Measurements from ENCODE around the gene SERPINA6.
"Not testable (repeated sequence)": the region's sequence is repeated elsewhere in the genome, so short reads cannot be mapped to it uniquely, and the experiment has no call there.

Gene SERPINA6

DNA sequence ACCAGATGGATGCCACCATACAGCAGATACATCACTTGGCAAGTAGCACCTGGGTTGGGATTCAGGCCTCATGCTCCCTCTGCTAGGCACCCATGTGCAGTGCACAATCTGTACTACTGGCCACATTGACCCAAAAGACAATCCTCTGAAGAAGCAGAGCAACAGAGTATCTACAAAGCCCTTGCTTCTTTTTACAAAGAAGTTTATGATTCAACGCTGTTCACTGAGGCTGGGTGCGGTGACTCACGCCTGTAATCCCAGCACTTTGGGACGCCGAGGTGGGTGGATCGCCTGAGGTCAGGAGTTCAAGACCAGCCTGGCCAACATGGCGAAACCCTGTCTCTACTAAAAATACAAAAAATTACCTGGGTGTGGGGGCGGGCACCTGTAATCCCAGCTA, 31.1 kb upstream of the SERPINA6 start:
- DNase-seq (ENCODE audit: low read depth), result not testable (repeated sequence)

GRCh38 chr14:94349276-94349675, 26.1 kb upstream of the SERPINA6 start:
- DNase-seq (ENCODE audit: low read depth), result no peak

GRCh38 chr14:94348836-94349235, 25.7 kb upstream of the SERPINA6 start:
- no peak for DNase-seq (ENCODE audit: low read depth)

DNA sequence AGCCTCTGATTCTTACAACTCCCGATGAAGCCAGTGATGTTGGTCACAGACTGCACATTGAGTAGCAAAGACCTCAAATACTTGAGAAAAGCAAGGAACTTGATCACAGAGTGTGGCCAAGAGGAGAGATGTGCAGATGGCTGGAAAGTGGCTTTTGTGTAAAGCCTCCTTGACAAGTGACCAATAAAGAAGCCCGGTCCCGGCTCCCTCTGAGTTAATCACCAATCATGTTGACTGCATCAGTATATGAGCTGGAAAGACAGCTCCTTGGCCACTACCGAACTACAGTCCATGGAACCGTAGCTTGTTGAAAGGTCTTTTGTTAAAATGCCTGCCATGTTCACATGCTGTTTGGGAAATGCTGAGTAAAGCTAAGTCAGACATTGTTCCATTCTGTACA, 23.7 kb upstream of the SERPINA6 start:
- DNase-seq (ENCODE audit: low read depth), result no peak

DNA sequence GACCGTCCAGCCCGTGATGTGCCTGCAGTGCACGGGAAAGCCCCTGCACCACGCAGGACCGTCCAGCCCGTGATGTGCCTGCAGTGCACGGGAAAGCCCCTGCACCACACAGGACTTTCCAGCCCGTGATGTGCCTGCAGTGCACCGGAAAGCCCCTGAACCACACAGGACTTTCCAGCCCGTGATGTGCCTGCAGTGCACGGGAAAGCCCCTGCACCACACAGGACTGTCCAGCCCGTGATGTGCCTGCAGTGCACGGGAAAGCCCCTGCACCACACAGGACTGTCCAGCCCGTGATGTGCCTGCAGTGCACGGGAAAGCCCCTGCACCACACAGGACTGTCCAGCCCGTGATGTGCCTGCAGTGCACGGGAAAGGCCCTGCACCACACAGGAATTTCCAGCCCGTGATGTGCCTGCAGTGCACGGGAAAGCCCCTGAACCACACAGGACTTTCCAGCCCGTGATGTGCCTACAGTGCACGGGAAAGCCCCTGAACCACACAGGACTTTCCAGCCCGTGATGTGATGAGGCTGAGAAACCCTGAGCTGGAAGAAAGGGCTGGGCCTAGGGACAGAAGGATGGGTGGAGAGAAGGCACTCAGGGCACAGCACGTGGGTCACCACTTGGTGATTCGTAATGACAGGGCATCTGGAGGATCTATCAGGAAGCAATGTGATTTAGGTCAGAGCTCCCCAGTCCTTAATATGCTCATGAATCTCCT, 23.1 kb upstream of the SERPINA6 start:
- peak; percentile 72 for DNase-seq (ENCODE audit: low read depth)

DNA sequence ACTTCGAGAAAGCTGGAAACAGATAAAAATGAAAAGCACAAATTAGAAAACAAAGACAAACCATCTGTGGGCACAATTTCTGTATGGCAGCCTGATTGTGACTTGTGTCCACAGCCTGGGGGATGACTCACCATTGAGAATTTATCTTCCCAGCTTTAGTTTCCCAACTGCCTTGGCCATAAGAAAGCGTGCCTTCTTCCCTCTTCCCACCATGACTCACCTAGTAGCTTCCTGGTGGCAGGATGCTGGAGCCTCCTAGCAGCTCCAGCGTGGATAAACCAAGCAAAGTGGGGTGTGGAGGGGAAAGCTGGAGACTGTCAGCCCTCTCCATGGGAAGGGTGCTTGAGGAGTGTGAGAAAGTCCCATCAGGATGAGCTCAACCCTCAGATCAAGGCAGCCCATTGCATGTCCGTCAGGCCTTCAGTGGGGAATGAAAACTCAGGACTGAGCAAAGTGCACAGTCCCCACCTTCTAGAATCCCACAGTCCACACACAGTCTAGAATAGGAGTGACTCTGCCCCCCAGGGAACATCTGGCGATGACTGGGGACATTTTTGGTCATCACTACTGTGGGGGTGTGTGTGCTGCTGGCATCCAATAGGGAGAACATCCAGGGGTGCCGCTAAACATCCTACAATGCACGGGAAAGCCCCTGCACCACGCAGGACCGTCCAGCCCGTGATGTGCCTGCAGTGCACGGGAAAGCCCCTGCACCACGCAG, 22.4 kb upstream of the SERPINA6 start:
- peak; percentile 93 for DNase-seq (ENCODE audit: low read depth)

GRCh38 chr14:94344389-94344788, 21.3 kb upstream of the SERPINA6 start:
- no peak for DNase-seq (ENCODE audit: low read depth)

DNA sequence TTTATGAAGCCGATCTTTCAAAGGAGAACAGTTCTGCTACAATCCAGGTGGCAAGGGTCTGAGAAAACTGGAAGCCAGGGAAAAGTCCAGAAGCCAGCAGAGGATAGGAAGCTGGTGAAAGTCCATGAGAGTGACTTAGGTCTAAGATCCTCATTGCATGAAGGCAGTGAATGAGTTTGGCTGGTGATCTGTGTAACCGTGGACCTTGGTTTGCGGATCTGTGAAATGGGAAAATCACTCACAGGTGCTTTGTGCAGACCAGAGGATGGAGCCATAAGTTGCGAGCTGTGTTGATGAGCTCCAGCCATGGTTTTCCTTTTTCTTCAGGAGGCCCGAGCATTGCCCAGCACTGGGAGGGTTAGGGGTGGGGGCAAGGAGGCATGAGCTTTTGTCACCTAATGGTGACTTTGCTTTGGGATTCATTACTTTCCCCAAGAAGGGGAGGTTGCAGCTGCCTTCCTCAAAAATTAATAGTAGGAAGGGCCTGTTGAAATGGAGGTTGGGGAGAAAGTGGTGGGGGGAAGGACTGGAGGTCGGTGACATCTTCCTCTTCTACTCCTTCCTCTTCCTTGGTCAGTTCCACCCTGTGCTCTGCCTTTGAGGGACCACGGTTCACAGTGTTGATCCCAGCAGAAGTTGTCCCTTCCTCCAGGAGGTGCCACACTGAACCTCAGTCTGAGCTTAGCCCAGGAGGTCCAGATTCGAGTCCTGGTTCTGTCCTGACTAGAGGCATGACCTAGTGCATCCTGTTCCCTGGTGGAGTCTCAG, 20.3 kb upstream of the SERPINA6 start:
- DNase-seq (ENCODE audit: low read depth), result no peak

DNA sequence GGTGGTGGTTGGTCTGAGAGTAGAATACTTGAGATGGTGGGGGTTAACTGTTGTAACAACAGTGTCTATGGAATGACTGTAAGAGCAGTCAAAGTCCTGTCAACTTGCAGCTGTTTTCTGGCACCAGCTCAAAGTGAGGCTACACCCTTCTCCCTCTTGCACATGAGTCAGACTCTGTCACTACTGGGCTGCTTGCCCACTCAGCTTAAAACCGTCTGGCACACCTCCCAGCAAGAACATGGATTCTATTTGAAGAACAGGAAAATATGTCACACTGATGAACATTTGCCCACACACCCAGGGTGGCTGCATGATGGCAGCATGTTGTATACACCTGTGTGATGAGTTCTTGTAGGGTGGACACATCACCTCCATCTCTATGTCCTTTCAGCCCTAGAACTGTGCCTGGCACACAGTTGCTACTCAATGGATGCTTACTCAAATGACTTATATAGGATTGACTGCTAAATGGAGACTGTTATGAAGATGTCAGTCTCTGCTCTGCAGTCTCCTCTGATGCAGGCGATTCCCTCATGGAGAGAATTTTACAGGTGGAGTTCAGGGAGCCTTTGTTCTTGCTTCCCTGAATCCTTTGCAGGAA, 19.3 kb upstream of the SERPINA6 start:
- peak; percentile 97 for DNase-seq (ENCODE audit: low read depth)

- DNase-seq (ENCODE audit: low read depth), result no peak
These were observed 18.7 kb upstream of the SERPINA6 start for GRCh38 chr14:94341656-94342333.

- no peak for DNase-seq (ENCODE audit: low read depth)
These were observed 17.4 kb upstream of the SERPINA6 start for GRCh38 chr14:94340533-94340932.

DNA sequence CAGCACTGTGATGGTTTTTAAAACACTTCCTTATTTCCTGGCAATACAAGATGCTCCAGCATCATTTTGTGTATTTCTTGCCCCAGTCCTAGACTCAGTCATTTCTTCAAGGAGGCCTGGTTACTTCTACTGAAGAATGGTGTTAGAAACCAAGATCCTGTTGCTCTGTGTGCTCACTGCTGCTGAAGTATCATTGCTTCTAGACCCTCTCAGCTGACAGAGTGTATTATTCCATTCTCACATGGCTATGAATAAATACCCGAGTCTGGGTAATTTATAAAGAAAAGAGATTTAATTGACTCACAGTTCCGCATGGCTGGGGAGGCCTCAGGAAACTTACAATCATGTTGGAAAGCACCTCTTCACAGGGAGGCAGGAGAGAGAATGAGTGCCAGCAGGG, 14.9 kb upstream of the SERPINA6 start:
- DNase-seq (ENCODE audit: low read depth), result no peak

DNA sequence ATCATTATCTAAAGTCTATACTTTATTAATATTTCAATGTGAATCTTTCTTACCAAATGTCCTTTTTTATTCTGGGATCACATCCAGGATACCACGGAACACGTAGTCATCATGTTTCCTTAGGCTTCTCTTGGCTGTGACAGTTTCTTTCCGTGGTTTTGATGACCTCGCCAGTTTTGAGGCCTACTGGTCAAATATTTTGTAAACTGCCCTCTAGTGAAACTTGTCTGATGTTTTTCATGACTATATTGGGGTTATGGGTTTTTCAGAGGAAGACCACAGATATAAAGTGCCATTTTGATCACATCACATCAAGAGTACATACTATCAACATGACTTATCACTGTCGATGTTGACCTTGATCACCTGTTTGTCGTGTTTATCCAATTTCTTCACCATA, 14.1 kb upstream of the SERPINA6 start:
- DNase-seq (ENCODE audit: low read depth), result peak; percentile 39

DNA sequence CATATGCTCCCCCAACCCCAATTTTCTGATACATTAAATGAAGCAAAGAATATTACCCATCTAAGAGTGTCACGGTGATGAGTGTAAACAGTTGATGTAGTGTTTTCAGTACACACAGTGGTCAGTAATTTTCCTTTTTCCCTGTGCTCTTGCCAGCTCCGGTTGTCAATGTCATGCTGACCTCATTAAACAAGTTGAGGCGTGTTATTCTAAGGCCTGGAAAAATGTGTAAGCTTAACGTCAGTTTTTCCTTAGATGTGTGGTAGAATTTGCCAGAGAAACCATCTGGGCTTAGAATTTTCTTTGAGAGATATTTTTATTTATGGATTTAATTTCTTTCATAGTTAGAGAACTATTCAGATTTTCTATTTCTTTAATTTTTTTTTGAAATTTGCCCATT, 11.7 kb upstream of the SERPINA6 start:
- DNase-seq (ENCODE audit: low read depth), result no peak

DNA sequence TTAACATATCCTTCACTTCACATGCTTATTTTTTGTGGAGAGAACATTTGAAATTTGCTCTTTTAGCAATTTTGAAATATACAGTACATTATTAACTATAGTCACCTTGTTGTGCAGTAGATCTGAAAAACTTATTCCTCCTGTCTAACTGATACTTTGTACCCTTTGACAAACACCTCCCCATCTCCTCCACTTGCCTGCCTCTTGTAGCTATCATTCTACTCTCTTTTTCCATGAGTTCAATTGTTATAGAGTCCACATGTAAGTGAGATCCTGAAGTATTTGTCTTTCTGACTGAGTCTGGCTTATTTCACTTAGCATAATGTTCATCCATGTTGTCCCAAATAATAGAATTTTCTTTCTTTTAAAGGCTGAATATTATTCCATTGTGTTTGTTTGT, 9.5 kb upstream of the SERPINA6 start:
- DNase-seq (ENCODE audit: low read depth), result no peak

DNA sequence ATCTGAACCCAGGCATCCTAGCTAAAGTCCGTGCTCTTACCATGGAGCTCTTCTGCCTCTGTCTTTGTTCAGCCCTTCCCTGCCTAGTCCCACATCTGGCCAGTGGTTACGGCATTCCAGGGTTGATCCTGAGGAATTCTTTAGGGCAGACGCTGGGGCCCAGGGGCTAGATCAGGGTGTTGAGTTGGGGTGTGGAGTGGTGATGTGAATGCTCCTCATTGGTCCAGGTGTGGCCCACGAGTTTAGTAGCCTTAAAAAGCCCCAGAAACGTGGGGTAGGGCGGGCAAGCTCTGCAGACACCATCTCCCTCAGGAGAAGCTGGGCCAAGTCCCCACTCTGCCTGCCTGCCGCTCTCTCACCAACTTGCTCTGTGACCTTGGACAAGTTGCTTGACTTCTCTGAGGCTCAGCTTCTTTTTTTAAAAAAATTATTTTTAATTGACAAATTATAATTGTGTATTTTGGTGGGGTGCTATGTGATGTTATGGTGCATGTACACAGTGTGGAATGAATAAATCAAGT, 9.0 kb upstream of the SERPINA6 start:
- no peak for DNase-seq (ENCODE audit: low read depth)

DNA sequence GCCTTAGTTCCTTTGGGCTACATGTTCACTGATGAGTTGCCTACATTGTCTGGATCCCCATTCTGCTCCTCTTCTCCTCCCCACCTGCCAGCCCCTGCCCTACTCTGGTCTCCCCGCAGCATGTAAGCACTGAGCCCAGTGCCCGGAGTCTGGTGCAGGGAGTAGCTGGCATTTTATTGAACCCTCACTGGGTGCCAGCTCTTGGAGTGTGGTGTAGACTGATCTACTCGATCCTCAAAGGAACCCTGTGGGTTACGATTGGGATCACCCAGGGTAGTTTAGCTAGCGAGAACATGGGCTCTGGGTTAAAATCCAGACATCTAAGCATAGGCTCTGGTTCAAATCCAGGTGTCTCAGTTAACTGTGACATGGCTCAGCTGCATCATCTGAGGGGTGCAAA, 8.3 kb upstream of the SERPINA6 start:
- no peak for DNase-seq (ENCODE audit: low read depth)

- no peak for DNase-seq (ENCODE audit: low read depth)
These were observed 7.7 kb upstream of the SERPINA6 start for GRCh38 chr14:94330857-94331256.

- no peak for DNase-seq (ENCODE audit: low read depth)
These were observed 7.3 kb upstream of the SERPINA6 start for GRCh38 chr14:94330432-94330831.

- no peak for DNase-seq (ENCODE audit: low read depth)
These were observed 6.7 kb upstream of the SERPINA6 start for GRCh38 chr14:94329857-94330256.

DNA sequence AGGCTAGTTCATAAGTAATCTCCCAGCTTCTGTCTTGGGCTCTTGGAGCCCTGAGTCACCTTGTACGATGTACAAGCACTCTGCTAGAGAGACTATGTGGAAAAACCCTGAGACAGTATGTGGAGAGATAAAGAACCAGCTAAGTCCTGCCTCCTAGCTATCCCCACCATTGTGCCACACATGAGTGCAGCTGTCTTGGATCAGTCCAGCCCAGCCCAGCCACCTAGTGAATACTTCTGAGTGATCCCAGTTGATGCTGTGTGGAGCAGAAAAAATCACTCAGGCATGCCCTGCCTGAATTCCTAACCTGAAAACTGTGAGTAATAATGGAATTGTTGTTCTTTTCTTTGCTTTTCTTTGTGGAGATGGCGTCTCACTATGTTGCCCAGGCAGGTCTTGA, 5.1 kb upstream of the SERPINA6 start:
- DNase-seq (ENCODE audit: low read depth), result no peak

All from HS-5 (cell line).